HepG2 (cell line): ENCODE results near the gene FAM118A. TPM values are rescaled to one million over a fixed set of nuclear protein-coding genes. Genes with fewer than 3 reads are reported as not detected.

Experiments used
- ATAC-seq: fragments of 200-7000 bp; cut with Tn5 transposase; 3 replicates; pipeline ENCODE4 v1.9.1; 2020; ENCODE audit warnings: mild to moderate bottlenecking, moderate library complexity
- BruUV-seq: library from RNA; stranded (reverse); fragments of 400-500 nt; replicated peaks from 2 replicates; lab custom pipeline; 2021; lab: Mats Ljungman, UMichigan
- CTCF ChIA-PET: fragments of 300-600 bp; formaldehyde crosslinking; extraction: SDS; loops from one replicate; lab custom pipeline; 2021; ENCODE audit warnings: low total read pairs, inconsistent platforms, low intra/inter-chr PET ratio; lab: Yijun Ruan, JAX
- POLR2A ChIA-PET: fragments of 350-600 bp; sonication (Branson Sonifier 250); formaldehyde crosslinking; loops from one replicate; lab custom pipeline; 2020; ENCODE audit warnings: antibody characterized with exemption, inconsistent platforms; lab: Yijun Ruan, JAX
- DNase-seq: peaks from one replicate; pipeline ENCODE4 v3.0.0-alpha.2; 2015; ENCODE audit warnings: low spot score
- FAIRE-seq: peaks from 3 replicates; lab custom pipeline; 2011; peaks lifted over from hg19 to GRCh38; lab: Jason Lieb, UNC
- H2AFZ ChIP-seq: one replicate; pipeline ENCODE4 v1.6.1; 2011; ENCODE audit warnings: low read length, inconsistent platforms
- H3K27ac ChIP-seq: fragments of 300-600 bp; 3 replicates; pipeline ENCODE4 v1.8.0; 2011; ENCODE audit warnings: mixed run types, mild to moderate bottlenecking, mixed read lengths, low read length, inconsistent platforms; ENCODE audit not compliant: insufficient read depth; ENCODE audit errors: extremely low read length
- H3K27me3 ChIP-seq, 2 experiments: fragments of 200-600 bp in 1 of 2; 2 replicates in 1 of 2; 3 replicates in 1 of 2; pipeline versions ENCODE4 v1.6.0 to v1.8.0; 2011; ENCODE audit warnings: low read length in 2 of 2, mild to moderate bottlenecking in 2 of 2, moderate library complexity in 2 of 2, inconsistent platforms in 1 of 2; ENCODE audit not compliant: insufficient read depth in 2 of 2, control insufficient read depth in 1 of 2
- H3K36me3 ChIP-seq, 2 experiments: fragments of 200-600 bp in 1 of 2; replicated peaks in 1 of 2; 2 replicates in 1 of 2; 3 replicates in 1 of 2; pipeline versions ENCODE4 v1.5.1 to v1.8.0; 2011; ENCODE audit warnings: low read length in 2 of 2, inconsistent platforms in 1 of 2; ENCODE audit not compliant: insufficient read depth in 2 of 2, control insufficient read depth in 1 of 2
- H3K4me1 ChIP-seq: 2 replicates; pipeline ENCODE4 v1.5.1; 2012; ENCODE audit warnings: low read length, inconsistent platforms; ENCODE audit not compliant: insufficient read depth
- H3K4me2 ChIP-seq: 2 replicates; pipeline ENCODE4 v1.6.0; 2011; ENCODE audit warnings: low read depth, low read length, inconsistent platforms
- H3K4me3 ChIP-seq, 3 experiments: fragments of 200-600 bp in 1 of 3; sonication (generic), shearing (Covaris generic) in 1 of 3; replicated peaks in 1 of 3; 2 replicates each; pipeline ENCODE4 v1.5.1; 2011 to 2016; ENCODE audit warnings: low read length in 3 of 3, inconsistent platforms in 2 of 3, low read depth in 2 of 3, mild to moderate bottlenecking in 2 of 3, control low read depth in 1 of 3, mixed read lengths in 1 of 3; ENCODE audit not compliant: insufficient read depth in 1 of 3
- H3K79me2 ChIP-seq: one replicate; pipeline ENCODE4 v1.6.1; 2011; ENCODE audit warnings: low read length, inconsistent platforms; ENCODE audit not compliant: insufficient read depth
- H3K9ac ChIP-seq: 2 replicates; pipeline ENCODE4 v1.6.0; 2011; ENCODE audit warnings: mild to moderate bottlenecking, low read depth, low read length, inconsistent platforms; ENCODE audit not compliant: insufficient read depth
- H3K9me3 ChIP-seq: 2 replicates; pipeline ENCODE4 v1.5.1; 2012; ENCODE audit warnings: mild to moderate bottlenecking, low read length
- H4K20me1 ChIP-seq: 2 replicates; pipeline ENCODE4 v1.6.0; 2011; ENCODE audit warnings: inconsistent platforms, mild to moderate bottlenecking, low read length, moderate library complexity; ENCODE audit not compliant: insufficient read depth
- BCL3 ChIP-seq: sonication (generic); formaldehyde crosslinking; IDR thresholded peaks from 2 replicates; pipeline ENCODE4 v1.5.1; 2020; ENCODE audit warnings: mild to moderate bottlenecking, missing genetic modification reagents, moderate library complexity
- CBX5 ChIP-seq: sonication (generic); formaldehyde crosslinking; IDR thresholded peaks from 2 replicates; pipeline ENCODE4 v1.4.0; 2020; ENCODE audit warnings: missing genetic modification reagents, borderline replicate concordance
- HDAC6 ChIP-seq: fragments of 200-600 bp; sonication (generic); IDR thresholded peaks from 2 replicates; pipeline ENCODE4 v1.7.0; 2017; ENCODE audit warnings: mild to moderate bottlenecking, antibody characterized with exemption, low read length, low read depth
- KDM3A ChIP-seq: IDR thresholded peaks from 2 replicates; pipeline ENCODE4 v1.6.1; 2018; ENCODE audit warnings: low read depth, missing compliant biosample characterization
- KLF13 ChIP-seq: sonication (generic); formaldehyde crosslinking; IDR thresholded peaks from 2 replicates; pipeline ENCODE4 v1.4.0; 2020; ENCODE audit warnings: mild to moderate bottlenecking, missing genetic modification reagents
- RFXAP ChIP-seq: sonication (generic); formaldehyde crosslinking; IDR thresholded peaks from 2 replicates; pipeline ENCODE4 v1.4.0; 2020; ENCODE audit warnings: missing genetic modification reagents, borderline replicate concordance
- SRSF4 ChIP-seq: fragments of 200-400 bp; formaldehyde crosslinking; IDR thresholded peaks from one replicate; pipeline ENCODE4 v1.6.1; 2018; ENCODE audit warnings: mild to moderate bottlenecking, low read depth, low read length, moderate library complexity; ENCODE audit not compliant: poor library complexity, severe bottlenecking
- TCF7L2 ChIP-seq: IDR thresholded peaks from 2 replicates; pipeline ENCODE4 v1.6.1; 2011; ENCODE audit warnings: mild to moderate bottlenecking, low read depth, low read length, moderate library complexity
- USF2 ChIP-seq, 2 experiments: sonication (generic) in 1 of 2; formaldehyde crosslinking in 1 of 2; IDR thresholded peaks; 2 replicates each; pipeline versions ENCODE4 v1.5.1 to v1.6.1; 2011 to 2020; ENCODE audit warnings: borderline replicate concordance in 1 of 2, low read depth in 1 of 2, low read length in 1 of 2, mild to moderate bottlenecking in 1 of 2, missing genetic modification reagents in 1 of 2, moderate library complexity in 1 of 2
- ZNF501 ChIP-seq: sonication (generic); formaldehyde crosslinking; IDR thresholded peaks from 2 replicates; pipeline ENCODE4 v1.5.1; 2020; ENCODE audit warnings: mild to moderate bottlenecking, moderate library complexity, missing genetic modification reagents
- ZNF816 ChIP-seq: sonication (generic); formaldehyde crosslinking; IDR thresholded peaks from 2 replicates; pipeline ENCODE4 v1.8.0; 2022; ENCODE audit warnings: missing genetic modification reagents, mild to moderate bottlenecking, borderline replicate concordance
- ZSCAN12 ChIP-seq: sonication (generic); formaldehyde crosslinking; IDR thresholded peaks from 2 replicates; pipeline ENCODE4 v1.9.0; 2021; ENCODE audit warnings: mild to moderate bottlenecking, missing genetic modification reagents
- WGBS: methylation state at CpG from one replicate; pipeline ENCODE4 v1.1.6; 2017; ENCODE audit warnings: low lambda C conversion rate; 5-methylcytosine and 5-hydroxymethylcytosine counted together
- in situ Hi-C: cut with HindIII; loops from 2 replicates; pipeline ENCODE4 v1.10.0; 2017; ENCODE audit warnings: low pct_unique_long_range_greater_than_20kb; ENCODE audit not compliant: extremely low pct_ligation_motif_present
- intact Hi-C: fragments of 100-400 bp; cut with micrococcal nuclease; formaldehyde crosslinking; loops from one replicate; pipeline ENCODE4 v1.10.0; 2022; ENCODE audit not compliant: unreplicated experiment
- polyA plus RNA-seq, 8 experiments: library from polyadenylated mRNA; depleted of rRNA in 3 of 8; stranded (reverse) in 7 of 8; unstranded in 1 of 8; fragments of >200 nt; fragmentation: Illumina TruSeq in 4 of 8; extraction: Trizol in 4 of 8; gene quantifications; 2 replicates each; pipeline versions ENCODE4 v1.2.1 to v1.2.3, GENCODE V29; 2011 to 2016; ENCODE audit warnings: low read depth in 4 of 8, missing spikeins in 1 of 8, mixed read lengths in 1 of 8; ENCODE audit not compliant: insufficient read depth in 1 of 8
- total RNA-seq, 5 experiments: library from RNA; depleted of rRNA; stranded (reverse); fragments of >200 nt; fragmentation: Illumina TruSeq; extraction: Trizol; gene quantifications; 2 replicates each; pipeline ENCODE4 v1.2.3, GENCODE V29; 2016; ENCODE audit warnings: low read depth in 1 of 5

FAM118A gene
- total and polyA plus RNA-seq, 2 of the 13 experiments (the other 11 are each of a cell fraction or from before 2014, with no cell fraction given), result 36.7 to 48.2 TPM

GRCh38 chr22:45320357-45320976 lies 10.7 kb downstream of the FAM118A start:
- H3K4me2 ChIP-seq, result no peak overlapping the region
- intact Hi-C loops (no loop called here), in situ Hi-C loops (no loop called here)
- H3K27me3 ChIP-seq, result no peaks in the 10 kb centered on the region
- 90% methylated on average over 9 of the region's 9 CpGs for WGBS
- BruUV-seq, result no TSS peak
- FAIRE-seq (no peak), DNase-seq (no peak), ATAC-seq (no peak)
- no peak overlapping the region for H3K27ac ChIP-seq
- H3K9ac ChIP-seq, result no peak overlapping the region
- ChIA-PET CTCF (no interaction called here), POLR2A (no interaction called here)
- H3K9me3 ChIP-seq, result no peaks in the 10 kb centered on the region
- peaks cover 52% of the 10 kb centered on the region for H3K4me1 ChIP-seq
- no peak overlapping the region for H3K4me3 ChIP-seq
- H3K36me3 ChIP-seq, result peaks cover 21 to 41% of the 10 kb centered on the region in 2 experiments
- no peak overlapping the region for H2AFZ ChIP-seq
- H4K20me1 ChIP-seq, result peaks cover 17% of the 10 kb centered on the region
- H3K79me2 ChIP-seq, result peaks cover 75% of the 10 kb centered on the region
- TF ChIP-seq ZSCAN12 (no peak), USF2 (IDR thresholded peaks at IDR 0.05; ENCODE audit: low read depth, low read length) (no peak), USF2 (CRISPR knock-in tag; IDR thresholded peaks at IDR 0.05; ENCODE audit: borderline replicate concordance) (no peak), TCF7L2 (no peak), CBX5 (CRISPR knock-in tag) (no peak), RFXAP (CRISPR knock-in tag) (no peak), BCL3 (no peak), SRSF4 (no peak), KDM3A (CRISPR knock-in tag) (no peak), HDAC6 (no peak), ZNF816 (CRISPR knock-in tag) (no peak), ZNF501 (CRISPR knock-in tag) (no peak), KLF13 (CRISPR knock-in tag) (no peak)
